Endodermal cell (in vitro differentiated cells): Measurements from ENCODE around the gene CAB39. TPM values are rescaled to one million over a fixed set of nuclear protein-coding genes. Genes with fewer than 3 reads are reported as not detected.

Experiments used
- DNase-seq: peaks from one replicate; pipeline ENCODE4 v3.0.0-alpha.2; 2017
- H3K27ac ChIP-seq: 2 replicates; pipeline ENCODE4 v1.5.1; 2013; ENCODE audit warnings: mild to moderate bottlenecking, low read depth, low read length, moderate library complexity
- H3K27me3 ChIP-seq: 2 replicates; pipeline ENCODE4 v1.6.1; 2013; ENCODE audit warnings: mild to moderate bottlenecking, low read length, moderate library complexity; ENCODE audit not compliant: insufficient read depth, control insufficient read depth, poor library complexity, severe bottlenecking
- H3K36me3 ChIP-seq: 2 replicates; pipeline ENCODE4 v1.7.0; 2013; ENCODE audit warnings: mild to moderate bottlenecking, low read length, moderate library complexity; ENCODE audit not compliant: control insufficient read depth, insufficient read depth
- H3K4me1 ChIP-seq: one replicate; pipeline ENCODE4 v1.7.0; 2013; ENCODE audit warnings: low read length; ENCODE audit not compliant: control insufficient read depth, insufficient read depth
- H3K4me3 ChIP-seq: 2 replicates; pipeline ENCODE4 v1.5.1; 2013; ENCODE audit warnings: mild to moderate bottlenecking, low read length, moderate library complexity
- H3K9ac ChIP-seq: 2 replicates; pipeline ENCODE4 v1.6.1; 2013; ENCODE audit warnings: mild to moderate bottlenecking, low read length, moderate library complexity; ENCODE audit not compliant: poor library complexity, severe bottlenecking; ENCODE audit errors: extremely low read depth
- H3K9me3 ChIP-seq: 2 replicates; pipeline ENCODE4 v1.6.1; 2013; ENCODE audit warnings: mild to moderate bottlenecking, low read length, moderate library complexity; ENCODE audit not compliant: control insufficient read depth
- H3K27ac Mint-ChIP-seq: 2 replicates; pipeline ENCODE4 v1.8.0; 2020; ENCODE audit warnings: mixed read lengths
- H3K27me3 Mint-ChIP-seq: 2 replicates; pipeline ENCODE4 v1.8.0; 2021; ENCODE audit warnings: mild to moderate bottlenecking, mixed read lengths; ENCODE audit not compliant: insufficient read depth
- H3K36me3 Mint-ChIP-seq: 2 replicates; pipeline ENCODE4 v1.8.0; 2020; ENCODE audit warnings: low read depth, mixed read lengths
- H3K4me1 Mint-ChIP-seq: 2 replicates; pipeline ENCODE4 v1.8.0; 2020; ENCODE audit warnings: mixed read lengths
- H3K4me3 Mint-ChIP-seq: 2 replicates; pipeline ENCODE4 v1.8.0; 2020; ENCODE audit warnings: mild to moderate bottlenecking, moderate library complexity, mixed read lengths
- H3K9me3 Mint-ChIP-seq: 2 replicates; pipeline ENCODE4 v1.8.0; 2020; ENCODE audit warnings: mild to moderate bottlenecking, mixed read lengths
- CTCF ChIP-seq: fragments of 200-600 bp; sonication (generic); conservative IDR thresholded peaks from 2 replicates; pipeline ENCODE4 v1.5.0; 2021; ENCODE audit warnings: antibody characterized with exemption, mild to moderate bottlenecking
- WGBS, 2 experiments: methylation state at CpG; one replicate each; pipeline versions ENCODE4 v1.1.5 to v1.1.7; 2013; ENCODE audit warnings: missing lambda C conversion rate in 2 of 2, mixed read lengths in 1 of 2; ENCODE audit not compliant: insufficient coverage in 1 of 2, insufficient read length in 1 of 2; 5-methylcytosine and 5-hydroxymethylcytosine counted together
- total RNA-seq, 2 donors: library from RNA; stranded (reverse); fragmentation: NEBNext Ultra II Directional in 1 of 2; extraction: Animal tissue kit (Norgen Biotek cat#: 25700) in 1 of 2; gene quantifications; 2 replicates in 1 of 2; 3 replicates in 1 of 2; pipeline ENCODE4 v1.2.1, GENCODE V29; 2021

Gene CAB39
- total RNA-seq, 2 donors from 2014 or later: 41.4 to 48.4 TPM

- Mint-ChIP-seq H3K9me3 (no peaks in the 10 kb centered on the region), H3K4me3 (no peak overlapping the region), H3K27me3 (peaks cover 2% of the 10 kb centered on the region), H3K27ac (no peak overlapping the region), H3K4me1 (peaks cover 14% of the 10 kb centered on the region), H3K36me3 (peaks cover 24% of the 10 kb centered on the region)
- H3K4me1 ChIP-seq: peaks cover 6% of the 10 kb centered on the region
- no peak for TF ChIP-seq CTCF
- no peak overlapping the region for H3K9ac ChIP-seq
- H3K27me3 ChIP-seq: no peaks in the 10 kb centered on the region
- H3K9me3 ChIP-seq: no peaks in the 10 kb centered on the region
- H3K27ac ChIP-seq: no peak overlapping the region
- WGBS, 2 experiments: 93% methylated on average over 1 of the region's 1 CpG; no CpG with 5 or more reads in 1 of the 2 experiments
- no peak for DNase-seq
- H3K36me3 ChIP-seq: peaks cover 42% of the 10 kb centered on the region
- no peak overlapping the region for H3K4me3 ChIP-seq
Measured at GRCh38 chr2:230819433-230819832, 106.8 kb downstream of the CAB39 start.

- Mint-ChIP-seq H3K27ac (peak overlapping the region; percentile 91), H3K9me3 (no peaks in the 10 kb centered on the region), H3K4me3 (peak overlapping the region; percentile 5), H3K4me1 (peaks cover 15% of the 10 kb centered on the region), H3K36me3 (peaks cover 21% of the 10 kb centered on the region), H3K27me3 (peaks cover 10% of the 10 kb centered on the region)
- no peaks in the 10 kb centered on the region for H3K27me3 ChIP-seq
- no peak for TF ChIP-seq CTCF
- no peak overlapping the region for H3K9ac ChIP-seq
- H3K4me3 ChIP-seq: no peak overlapping the region
- peak; percentile 64 for DNase-seq
- WGBS, 2 experiments: 76 to 79% methylated on average over 16 to 18 of the region's 18 CpGs
- no peaks in the 10 kb centered on the region for H3K9me3 ChIP-seq
- H3K36me3 ChIP-seq: peaks cover 27% of the 10 kb centered on the region
- no peak overlapping the region for H3K27ac ChIP-seq
- peaks cover 6% of the 10 kb centered on the region for H3K4me1 ChIP-seq
Measured at GRCh38 chr2:230821261-230821990, 108.8 kb downstream of the CAB39 start.

GRCh38 chr2:230821991-230822520 lies 109.4 kb downstream of the CAB39 start:
- peaks cover 15% of the 10 kb centered on the region for H3K4me1 Mint-ChIP-seq
- no peak overlapping the region for H3K4me3 ChIP-seq
- no peak for DNase-seq
- WGBS, 2 experiments: 95 to 99% methylated on average over 11 to 13 of the region's 13 CpGs
- no peaks in the 10 kb centered on the region for H3K27me3 ChIP-seq
- peaks cover 21% of the 10 kb centered on the region for H3K36me3 ChIP-seq
- no peak overlapping the region for H3K4me3 Mint-ChIP-seq
- no peak for TF ChIP-seq CTCF
- H3K9ac ChIP-seq: no peak overlapping the region
- peaks cover 16% of the 10 kb centered on the region for H3K36me3 Mint-ChIP-seq
- H3K27me3 Mint-ChIP-seq: peaks cover 15% of the 10 kb centered on the region
- H3K4me1 ChIP-seq: peaks cover 6% of the 10 kb centered on the region
- no peaks in the 10 kb centered on the region for H3K9me3 Mint-ChIP-seq
- H3K27ac Mint-ChIP-seq: no peak overlapping the region
- H3K9me3 ChIP-seq: no peaks in the 10 kb centered on the region
- H3K27ac ChIP-seq: no peak overlapping the region
